ENCODE measurements around the gene PLEKHN1.

The PLEKHN1 gene

DNA sequence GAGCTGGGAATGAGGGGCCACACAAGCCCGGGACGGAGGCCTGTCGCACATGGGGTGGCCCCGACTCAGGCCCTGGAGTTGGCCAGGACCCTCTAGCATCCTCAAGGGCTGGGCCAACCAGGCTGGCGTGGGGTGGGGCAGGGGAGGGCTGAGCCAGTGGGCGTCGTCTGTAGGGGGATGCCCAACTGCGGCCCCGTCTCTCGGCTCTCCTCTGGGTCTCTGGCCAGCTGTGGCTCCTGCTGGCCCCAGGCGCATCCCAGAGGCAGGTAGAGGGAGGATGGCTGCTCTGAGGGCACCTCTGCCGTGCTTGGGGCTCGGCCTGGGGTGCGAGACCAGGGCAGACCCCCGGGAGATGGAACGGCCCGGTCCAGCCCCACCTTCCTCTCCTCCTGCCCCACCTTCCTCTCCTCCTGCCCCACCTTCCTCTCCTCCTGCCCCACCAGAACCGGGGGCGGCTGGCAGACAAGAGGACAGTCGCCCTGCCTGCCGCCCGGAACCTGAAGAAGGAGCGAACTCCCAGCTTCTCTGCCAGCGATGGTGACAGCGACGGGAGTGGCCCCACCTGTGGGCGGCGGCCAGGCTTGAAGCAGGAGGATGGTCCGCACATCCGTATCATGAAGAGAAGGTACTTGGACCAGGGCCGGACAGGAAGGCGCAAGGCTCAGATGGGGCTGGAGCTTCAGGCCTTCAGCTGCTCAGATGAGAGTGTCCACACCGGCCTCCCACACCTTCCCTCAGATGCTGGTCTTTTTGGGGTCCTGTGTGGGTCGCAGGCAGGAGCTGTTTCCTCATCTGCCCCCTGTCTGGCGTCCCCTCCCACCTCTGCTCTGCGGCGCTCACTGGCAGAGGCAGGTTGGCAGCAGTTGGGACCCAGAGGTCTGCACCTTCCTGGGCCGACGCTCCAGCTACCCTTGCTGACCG, 36.3 kb upstream of the PLEKHN1 start:
- DNase-seq (ENCODE audit: low spot score) = no peak

DNA sequence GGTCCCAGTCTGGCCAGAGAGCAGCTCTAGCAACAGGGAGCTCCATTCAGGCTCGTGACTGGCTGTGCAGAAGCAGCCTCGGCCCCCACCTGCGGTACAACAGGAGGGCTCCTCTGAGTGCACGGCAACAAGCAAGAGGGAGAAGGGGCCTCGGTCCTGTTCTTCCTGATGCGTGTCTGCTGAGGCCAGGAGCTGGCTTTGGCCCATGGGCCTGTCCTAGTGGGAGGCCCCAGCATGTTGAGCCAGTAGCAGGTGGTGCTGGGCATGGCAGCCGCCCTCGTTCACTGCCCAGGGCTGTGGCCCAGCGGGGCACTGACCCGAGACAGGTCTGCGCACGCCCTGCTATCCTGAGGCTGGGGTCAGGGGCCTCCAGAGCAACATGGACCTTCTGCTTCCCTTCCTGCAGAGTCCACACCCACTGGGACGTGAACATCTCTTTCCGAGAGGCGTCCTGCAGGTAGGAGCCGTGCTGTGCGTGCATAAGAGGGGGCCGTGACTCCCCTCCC, 35.6 kb upstream of the PLEKHN1 start:
- no peak for DNase-seq (ENCODE audit: low spot score)

DNA sequence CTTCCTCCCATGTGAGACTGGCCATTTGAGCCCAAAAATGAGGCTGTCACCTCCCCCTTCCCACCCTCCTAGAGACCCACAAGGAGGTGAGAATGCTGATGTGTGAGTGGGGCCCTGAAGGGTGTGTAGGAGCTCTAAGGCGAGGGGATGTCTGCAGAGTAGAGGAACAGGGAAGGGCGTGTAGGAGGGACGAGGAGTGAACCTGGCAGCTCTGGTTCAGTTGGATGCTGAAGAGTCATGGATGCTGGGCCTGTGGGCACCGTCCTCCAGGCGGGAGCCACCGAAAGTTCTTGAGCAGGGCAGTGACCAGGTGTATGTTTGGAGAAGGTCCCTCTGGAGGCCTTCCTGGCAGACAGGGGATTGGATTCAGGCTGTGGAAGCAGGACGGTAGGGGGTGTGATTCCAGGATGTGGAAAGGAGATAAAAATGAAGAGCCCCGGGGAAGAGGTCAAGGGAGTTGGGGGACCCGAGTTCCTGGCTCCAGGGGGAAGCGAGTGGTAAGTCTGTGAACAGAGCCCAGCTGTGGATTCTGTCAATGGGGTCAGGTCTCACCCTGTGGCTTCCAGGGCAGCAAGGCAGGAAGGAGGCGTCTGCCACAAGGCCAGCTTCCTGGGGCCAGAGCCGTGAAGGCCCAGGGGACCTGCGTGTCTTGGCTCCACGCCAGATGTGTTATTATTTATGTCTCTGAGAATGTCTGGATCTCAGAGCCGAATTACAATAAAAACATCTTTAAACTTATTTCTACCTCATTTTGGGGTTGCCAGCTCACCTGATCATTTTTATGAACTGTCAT, 34.7 kb upstream of the PLEKHN1 start:
- DNase-seq (ENCODE audit: low spot score) = no peak

- DNase-seq (ENCODE audit: low spot score) = no peak
Observed at GRCh38 chr1:932173-932510, 34.1 kb upstream of the PLEKHN1 start.

- no peak for DNase-seq (ENCODE audit: low spot score)
Observed at GRCh38 chr1:932776-933602, 33.3 kb upstream of the PLEKHN1 start.

DNA sequence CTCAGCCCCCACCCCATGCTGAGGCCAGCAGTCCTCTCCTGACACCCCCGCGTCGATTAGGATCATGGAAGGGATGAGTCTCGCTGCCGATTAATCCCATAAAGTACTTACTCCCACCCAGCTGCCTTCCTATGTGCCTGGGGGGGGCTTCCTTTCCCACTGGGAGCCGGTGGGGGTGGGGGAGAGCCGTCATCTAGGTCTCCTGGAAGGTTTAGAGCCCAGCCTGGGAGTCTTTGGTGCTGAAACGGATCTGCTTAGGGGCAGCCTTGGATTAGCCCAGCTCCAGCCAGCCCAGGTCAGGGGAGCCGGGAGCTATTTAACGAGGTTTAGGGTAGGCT, 32.7 kb upstream of the PLEKHN1 start:
- no peak for DNase-seq (ENCODE audit: low spot score)

DNA sequence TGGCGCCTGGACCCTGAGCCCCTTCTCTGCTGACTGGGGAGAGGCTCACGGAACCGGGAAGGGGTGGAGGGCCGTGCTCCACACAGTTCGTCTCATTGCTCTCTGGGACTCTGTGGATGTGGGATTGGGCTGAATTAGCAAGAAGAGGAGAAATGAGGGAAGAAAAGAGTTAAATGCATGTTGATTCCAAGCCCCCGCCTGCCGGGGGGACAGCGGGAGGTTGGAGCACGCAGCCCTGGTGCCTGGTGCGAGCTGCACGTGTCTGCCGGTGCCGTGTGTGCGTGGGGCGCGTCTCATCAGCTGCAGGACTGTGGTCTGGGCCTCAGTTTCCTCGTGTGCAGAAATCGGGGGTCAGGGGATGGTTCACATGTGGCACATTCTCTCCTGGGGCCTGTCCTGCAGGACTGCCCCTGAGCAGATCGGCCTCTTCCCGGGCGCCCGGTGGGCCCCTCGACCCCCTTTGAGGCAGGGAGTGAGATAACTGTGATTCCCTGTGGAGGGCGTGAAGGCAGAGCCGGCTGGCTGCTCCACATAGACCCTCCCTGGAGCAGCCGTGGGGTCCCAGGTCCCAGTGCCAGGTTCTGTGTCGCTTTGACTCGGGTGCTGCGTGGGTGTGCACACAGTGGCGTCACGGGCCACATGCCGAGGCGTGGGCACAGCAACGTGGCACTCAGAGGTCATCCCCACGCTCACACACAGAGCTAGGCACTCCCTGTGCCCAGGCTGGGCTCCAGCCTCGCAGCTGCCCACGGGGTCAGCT, 31.1 kb upstream of the PLEKHN1 start:
- DNase-seq (ENCODE audit: low spot score) = no peak

- DNase-seq (ENCODE audit: low spot score) = no peak
Observed at GRCh38 chr1:935751-936231, 30.5 kb upstream of the PLEKHN1 start.

GRCh38 chr1:936348-937264, 29.7 kb upstream of the PLEKHN1 start:
- DNase-seq (ENCODE audit: low spot score) = no peak

DNA sequence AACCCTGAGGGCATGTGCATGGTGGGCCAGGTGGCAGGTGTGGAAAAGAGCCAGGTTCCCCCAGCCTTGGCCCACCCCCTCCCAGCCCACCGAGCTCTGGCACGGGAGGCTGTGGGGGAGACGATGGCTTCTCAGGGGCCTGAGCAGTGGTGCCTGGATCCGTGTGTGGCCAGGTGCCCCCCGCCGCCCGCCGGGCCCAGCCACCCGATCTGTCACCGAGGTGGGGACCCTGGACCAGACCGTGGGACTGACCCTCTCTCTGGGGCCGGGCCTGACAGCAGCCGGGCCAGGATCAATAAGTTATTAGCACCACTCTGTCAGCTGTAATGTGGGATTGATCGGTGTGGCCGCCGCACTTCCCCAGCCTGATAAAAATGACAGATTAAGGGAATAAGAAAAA, 28.8 kb upstream of the PLEKHN1 start:
- no peak for DNase-seq (ENCODE audit: low spot score)

DNA sequence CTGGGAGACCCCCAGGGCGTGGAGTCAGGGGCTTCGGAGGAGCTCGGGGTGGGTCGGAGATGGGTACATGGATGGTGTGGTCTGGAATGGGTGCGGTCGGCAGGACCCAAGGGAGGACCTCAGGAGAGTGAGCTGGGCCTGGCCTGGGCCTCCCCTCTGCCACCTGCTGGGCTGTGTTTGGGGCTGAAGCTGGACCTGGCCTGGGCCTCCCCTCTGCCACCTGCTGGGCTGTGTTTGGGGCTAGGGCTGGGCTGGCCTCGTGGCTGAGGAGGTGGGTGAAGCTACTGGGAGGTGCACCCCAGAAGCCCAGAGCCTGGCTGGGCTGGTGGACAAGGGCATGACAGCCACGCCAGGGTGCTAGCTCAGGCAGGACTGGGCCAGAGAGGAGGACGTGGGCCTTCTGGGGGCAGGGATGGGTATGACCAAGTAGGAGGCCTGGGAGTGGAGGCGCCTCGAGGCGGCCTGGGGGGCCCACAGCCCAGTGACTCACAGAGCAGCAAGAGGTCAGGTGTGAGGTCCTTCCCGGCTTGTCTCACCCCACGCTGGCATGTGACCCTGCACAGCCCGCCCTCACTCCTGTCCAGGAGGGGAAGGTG, 28.1 kb upstream of the PLEKHN1 start:
- DNase-seq (ENCODE audit: low spot score) = peak; percentile 81

DNA sequence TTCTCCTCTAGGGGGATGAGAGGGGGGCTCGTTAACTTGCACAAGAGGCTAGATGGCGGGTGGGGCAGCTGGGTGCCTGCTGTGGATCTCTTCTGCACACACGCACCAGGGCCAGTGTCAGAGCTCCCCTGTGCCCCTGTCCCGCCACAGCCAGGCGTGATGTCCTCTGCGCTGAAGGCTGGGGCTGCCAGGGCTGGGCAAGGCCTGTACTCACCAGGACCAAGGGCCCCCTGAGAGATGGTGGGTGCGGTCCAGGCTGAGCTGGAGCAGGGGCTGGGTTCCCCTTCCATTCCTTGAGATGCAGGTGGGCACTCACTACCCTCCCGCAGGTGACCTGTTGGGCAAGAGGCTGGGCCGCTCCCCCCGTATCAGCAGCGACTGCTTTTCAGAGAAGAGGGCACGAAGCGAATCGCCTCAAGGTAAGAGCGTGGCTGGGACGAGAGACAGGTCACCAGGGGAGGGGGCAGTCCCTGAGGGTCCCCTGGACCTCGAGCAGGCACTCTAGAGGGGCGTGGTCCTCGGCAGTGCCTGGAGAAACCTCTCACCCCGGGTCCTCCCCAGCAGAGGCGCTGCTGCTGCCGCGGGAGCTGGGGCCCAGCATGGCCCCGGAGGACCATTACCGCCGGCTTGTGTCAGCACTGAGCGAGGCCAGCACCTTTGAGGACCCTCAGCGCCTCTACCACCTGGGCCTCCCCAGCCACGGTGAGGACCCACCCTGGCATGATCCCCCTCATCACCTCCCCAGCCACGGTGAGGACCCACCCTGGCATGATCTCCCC, 27.4 kb upstream of the PLEKHN1 start:
- DNase-seq (ENCODE audit: low spot score) = no peak

GRCh38 chr1:939511-940106, 26.7 kb upstream of the PLEKHN1 start:
- DNase-seq (ENCODE audit: low spot score) = no peak

- DNase-seq (ENCODE audit: low spot score) = peak; percentile 87
Observed at GRCh38 chr1:940107-941014, 25.9 kb upstream of the PLEKHN1 start.

DNA sequence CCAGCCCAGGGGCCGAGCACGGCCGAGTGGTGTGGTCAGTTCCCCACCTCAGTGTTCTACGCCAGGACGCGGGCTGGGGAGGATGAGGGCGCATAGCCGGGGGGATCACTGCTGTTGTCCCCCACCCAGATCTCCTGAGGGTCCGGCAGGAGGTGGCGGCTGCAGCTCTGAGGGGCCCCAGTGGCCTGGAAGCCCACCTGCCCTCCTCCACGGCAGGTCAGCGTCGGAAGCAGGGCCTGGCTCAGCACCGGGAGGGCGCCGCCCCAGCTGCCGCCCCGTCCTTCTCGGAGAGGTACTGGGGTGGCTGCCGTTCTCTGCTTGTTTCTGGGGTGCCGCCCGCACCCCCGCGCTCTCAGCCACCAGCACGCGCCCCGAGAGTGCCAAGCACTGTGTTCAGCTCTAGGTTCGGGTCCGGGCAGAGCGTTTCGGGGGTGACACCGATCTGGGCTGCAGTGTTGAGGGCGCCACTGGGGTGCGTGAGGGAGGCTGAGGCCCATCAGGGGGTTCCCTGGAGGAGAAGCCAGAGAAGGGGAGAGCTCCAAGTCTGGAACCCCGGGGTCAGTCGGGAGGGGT, 25.2 kb upstream of the PLEKHN1 start:
- no peak for DNase-seq (ENCODE audit: low spot score)

GRCh38 chr1:941588-942383, 24.5 kb upstream of the PLEKHN1 start:
- peak; percentile 87 for DNase-seq (ENCODE audit: low spot score)
